ENCODE results near the gene REST.

REST gene

DNA sequence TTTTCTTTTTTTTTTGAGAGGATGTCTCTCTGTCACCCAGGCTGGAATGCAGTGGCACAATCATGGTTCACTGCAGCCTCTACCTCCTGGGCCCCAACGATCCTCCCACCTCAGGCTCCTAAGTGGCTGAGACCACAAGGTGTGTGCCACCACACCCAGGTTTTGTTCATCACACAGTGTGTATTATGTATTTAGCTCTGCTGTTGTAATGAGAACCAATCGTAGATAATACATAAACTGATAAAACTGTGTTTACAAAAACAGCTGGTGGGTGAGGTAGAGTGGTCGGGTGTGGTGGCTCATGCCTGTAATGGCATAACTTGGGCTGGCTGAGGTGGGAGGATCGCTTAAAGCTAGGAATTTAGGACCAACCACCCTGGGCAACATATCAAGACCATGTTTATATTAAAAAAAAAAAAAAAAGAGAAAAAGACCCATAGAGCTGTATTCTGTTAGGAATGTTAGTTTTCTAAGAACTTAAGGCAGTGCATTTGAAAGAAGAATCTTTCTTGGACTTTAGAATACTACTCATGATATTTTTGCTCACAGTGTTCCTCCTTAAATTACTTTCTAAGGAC is 105.9 kb downstream of the REST start:
- no peaks in the 10 kb centered on the region for H3K27me3 ChIP-seq (ENCODE audit: insufficient read depth, low read length)
- peaks cover 80% of the 10 kb centered on the region for H3K36me3 ChIP-seq (ENCODE audit: insufficient read depth, low read length)
- H3K9me3 ChIP-seq (ENCODE audit: low read length) = no peaks in the 10 kb centered on the region
- no peak overlapping the region for H2AFZ ChIP-seq (ENCODE audit: low read depth, low read length)
- H3K4me3 ChIP-seq (ENCODE audit: low read length) = no peak overlapping the region
- H3K4me1 ChIP-seq (ENCODE audit: insufficient read depth, low read length) = no peaks in the 10 kb centered on the region
